HG03565 (cell line): ENCODE measurements around the gene CAPN10.
"Not testable (repeated sequence)": the region's sequence is repeated elsewhere in the genome, so short reads cannot be mapped to it uniquely, and the experiment has no call there.

Experiments
- ATAC-seq: cut with Tn5 transposase; IDR thresholded peaks from one replicate; pipeline ENCODE4 v1.9.1; 2021; ENCODE audit warnings: mild to moderate bottlenecking, moderate library complexity; ENCODE audit not compliant: unreplicated experiment

The CAPN10 gene

DNA sequence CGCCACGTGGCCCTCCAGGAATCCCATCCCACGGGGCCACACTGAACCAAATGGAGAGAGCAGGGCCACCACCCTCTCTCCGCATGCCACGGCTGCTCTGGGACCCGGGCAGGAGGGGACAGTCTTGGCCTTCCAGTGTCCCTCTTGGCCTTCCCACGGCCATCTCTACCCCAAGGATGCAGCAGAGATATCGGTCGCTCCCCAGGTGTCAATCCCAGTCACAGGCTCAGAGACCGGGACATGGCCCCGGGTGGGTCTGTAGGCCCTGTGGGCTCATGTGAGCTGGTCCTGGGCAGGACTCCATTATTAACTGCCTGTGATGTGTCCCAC is 15.3 kb downstream of the CAPN10 start:
- ATAC-seq: no peak

DNA sequence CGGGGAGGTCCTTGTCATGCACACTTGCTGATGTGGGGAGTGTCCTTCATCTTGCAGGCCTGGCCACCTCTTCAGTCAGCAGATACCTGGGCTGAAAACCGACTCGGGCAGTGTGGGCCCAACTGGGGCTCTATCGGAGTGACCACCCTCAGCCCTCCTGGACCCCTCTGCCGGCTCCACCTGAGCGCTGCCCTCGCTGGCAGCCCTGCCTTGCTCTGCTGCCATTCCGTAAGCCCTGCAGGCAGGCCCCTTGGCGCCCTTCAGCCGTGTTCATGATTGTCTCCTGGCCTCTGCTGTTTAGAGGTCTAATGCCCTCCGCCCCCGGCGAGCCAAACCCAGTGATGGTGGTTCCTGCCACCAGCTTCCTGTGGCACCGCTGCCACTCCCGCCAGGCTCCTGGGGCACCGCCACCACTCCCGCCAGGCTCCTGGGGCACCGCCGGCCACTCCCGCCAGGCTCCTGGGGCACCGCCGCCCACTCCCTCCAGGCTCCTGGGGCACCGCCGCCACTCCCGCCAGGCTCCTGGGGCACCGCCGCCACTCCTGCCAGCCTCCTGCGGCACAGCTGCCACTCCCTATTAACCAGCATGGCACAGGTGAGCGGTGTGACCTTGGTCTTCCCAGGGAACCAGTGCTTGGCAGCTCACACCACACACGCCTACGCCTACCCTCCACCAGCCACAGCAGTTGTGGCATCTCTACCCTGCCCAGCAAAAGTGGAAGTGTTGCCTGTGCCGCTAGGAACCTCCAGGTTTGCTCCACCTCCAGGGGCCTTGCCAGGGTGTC is 15.9 kb downstream of the CAPN10 start:
- no peak for ATAC-seq

DNA sequence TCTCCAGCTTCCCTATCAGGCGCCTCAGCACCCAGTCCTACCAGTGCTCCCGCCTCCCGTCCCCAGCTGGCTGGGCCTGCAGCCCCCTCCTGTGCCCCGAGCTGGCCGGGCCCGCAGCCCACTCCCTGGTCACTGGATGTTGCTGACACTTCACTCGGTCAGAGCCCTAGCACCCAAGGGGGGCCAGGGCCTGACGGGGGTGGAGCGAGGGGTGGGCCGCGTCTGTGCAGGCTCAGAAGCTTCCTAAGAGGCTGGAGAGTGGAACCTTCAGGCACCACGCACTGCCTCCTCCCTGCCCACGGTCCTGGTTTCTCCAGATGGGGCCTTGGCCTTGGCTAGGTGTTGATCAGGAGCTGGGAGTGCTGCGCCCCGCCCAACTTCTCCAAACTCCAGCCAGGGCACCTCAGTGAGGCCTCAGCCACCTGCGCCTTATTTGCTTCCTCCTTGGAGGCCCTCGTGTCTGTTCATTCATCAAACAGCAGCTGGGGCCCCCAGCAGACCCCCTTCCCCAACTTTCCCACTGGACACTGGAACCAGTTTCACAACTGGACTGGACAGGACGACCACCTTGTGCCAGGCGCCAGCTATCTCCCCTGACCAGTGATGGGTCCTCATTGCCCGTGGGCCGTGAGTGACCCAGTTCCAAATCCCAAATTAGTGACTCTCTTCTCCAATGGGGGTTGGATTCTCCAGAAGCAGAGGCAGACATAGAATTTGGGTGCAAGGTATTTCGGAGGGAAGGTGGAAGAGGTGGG is 16.7 kb downstream of the CAPN10 start:
- no peak for ATAC-seq

DNA sequence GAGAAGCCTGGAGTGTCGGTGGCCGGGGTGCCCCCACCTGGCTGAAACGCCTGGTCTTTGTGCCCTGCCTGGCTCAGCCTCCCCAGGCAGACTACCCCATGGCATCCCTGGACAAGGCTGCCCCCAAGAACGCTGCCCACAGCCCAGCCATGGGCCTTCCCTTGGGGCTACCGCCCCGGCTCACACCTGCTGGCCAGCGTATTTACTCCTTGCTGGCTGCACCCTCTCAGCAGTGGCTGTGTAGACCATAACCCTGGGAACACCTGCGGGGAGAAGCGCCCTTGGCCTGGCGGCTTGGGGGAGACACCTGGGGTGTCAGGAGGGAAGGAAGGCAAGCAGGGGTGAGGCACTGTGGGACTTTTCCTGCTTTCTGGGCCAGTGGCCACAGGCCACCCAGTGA is 17.3 kb downstream of the CAPN10 start:
- ATAC-seq: no peak

DNA sequence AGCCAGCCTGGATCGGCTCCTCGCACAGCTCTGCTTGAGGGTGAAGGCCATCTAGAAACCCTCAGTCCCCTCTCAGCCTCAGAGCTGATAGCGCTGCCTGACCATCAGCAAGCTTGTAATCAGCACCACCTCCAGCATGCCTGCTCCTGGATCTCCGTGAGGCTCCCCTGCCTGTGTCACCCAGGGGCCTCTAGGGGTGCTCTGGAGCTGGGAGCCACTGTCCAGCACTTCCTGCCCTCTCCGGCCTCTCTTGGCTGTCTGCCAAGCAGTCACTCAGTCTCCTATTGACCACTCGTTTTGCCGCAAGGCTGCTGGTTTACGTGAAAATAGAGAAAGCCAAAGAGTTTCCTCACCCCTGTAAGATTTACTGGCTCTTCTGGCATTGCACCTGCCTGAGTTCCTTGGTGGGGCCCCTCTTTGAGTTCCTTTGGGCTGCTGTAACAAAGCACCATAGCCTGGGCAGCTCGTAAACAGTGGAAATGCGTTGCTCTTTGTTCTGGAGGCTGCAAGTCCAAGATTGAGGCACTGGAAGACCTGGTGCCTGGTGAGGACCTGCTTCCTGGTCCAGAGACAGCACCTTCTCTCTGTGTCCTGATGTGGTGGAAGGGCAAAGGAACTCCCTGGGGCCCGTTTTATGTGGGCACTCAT is 17.9 kb downstream of the CAPN10 start:
- no peak for ATAC-seq

DNA sequence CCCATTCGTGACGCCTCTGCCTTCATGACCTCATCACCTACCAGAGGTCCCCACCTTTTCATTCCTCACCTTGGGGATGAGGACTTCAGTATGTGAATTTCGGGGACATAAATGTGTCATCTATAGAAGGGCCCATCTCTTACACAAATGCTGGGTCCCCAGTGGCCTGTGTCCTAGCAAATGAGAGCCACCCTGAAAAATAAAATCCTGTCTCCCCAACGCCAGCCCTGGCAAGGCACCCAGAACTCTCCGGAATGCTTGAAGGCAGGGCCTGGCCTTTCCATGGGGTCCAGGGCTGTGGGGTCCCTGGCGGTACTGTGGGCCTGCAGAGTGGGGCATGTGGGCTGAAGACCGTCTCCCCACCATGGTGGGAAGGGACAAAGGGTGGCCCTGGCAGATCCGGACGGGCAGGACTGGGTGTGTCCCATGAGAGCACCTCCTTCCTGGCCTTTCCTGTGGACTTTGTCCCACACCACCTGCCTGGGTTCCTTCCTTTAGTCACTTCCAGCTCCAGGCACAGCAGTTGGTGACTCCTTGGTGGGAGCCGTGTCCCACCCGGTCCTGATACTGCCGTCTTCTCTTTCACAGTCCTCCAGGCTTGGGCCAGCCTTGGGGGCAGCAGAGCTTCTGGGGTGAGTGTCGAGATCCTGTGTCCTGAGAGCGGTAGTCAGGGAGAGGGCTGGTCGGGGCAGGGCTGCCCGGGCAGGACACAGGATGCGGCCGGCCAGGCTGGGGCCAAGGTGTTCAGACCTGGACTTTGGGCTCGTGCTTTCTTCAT is 18.6 kb downstream of the CAPN10 start:
- ATAC-seq: no peak

DNA sequence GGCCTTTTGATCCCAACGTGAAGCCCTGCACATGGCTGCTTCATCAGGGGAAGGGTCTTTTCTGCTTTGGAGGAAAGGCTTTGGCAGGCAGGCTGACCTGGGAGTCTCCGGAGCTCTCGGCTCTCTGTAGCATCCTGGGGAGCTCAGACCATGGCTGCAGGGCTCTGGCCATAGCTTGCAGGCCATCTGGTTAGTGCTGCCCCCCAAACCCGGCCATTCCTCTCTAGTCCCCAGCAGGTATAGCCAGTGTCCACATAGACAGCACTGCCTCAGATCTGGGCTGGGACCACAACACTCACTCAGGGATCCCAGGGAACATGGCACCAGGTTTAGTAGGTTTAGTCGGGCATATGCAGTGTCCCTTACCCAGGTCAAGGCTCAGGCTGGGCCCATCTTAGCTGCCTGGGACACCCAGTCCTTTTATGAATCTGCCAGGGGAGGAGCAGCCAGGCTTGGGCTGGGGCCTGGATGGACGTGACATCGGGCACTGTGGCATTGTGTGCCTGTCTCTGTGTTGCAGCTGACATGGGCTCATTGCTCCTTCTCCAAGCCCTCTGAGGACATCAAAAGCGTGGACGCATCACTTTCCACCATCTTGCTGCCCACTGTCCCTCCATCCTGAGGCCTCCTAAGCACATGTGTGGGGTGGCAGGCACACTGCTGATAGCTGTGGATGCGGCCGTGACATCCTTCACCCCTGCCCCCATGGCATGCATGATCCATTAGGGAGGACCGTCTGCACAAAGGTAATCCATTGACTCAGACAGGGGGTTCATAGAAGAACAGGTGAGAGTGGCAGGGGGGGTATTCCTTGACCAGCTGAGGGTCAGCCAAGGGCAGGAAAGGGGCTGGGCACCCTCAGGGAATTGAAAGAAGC is 19.6 kb downstream of the CAPN10 start:
- no peak for ATAC-seq

DNA sequence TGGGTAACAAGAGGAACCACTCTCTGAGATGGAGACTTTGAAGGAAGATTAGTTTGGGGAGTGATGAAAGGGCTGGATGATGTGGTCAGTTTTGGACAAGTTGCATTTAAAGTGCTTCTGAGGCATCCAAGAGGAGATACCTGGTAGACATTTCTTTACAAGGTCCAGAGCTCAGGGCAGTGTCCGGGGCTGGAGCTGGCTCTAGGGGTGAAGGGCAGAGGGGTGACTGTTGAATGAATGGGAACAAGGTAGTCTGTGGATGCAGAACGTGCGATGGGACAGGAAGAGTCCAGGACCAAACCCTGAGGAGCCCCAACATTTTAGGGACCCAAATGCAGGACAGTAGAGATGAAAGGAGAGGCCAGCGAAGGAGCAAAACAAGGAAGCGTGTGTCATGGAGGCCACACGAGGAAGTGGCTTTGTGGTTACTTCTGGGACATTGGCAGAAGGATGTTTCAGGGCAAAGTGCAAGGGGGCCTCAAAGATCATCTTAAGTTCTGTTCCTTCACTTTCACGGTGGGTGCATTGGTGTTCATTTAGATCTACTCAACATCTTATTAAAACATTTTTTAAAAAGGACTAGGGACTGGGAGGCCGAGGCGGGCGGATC is 25.2 kb downstream of the CAPN10 start:
- no peak for ATAC-seq

DNA sequence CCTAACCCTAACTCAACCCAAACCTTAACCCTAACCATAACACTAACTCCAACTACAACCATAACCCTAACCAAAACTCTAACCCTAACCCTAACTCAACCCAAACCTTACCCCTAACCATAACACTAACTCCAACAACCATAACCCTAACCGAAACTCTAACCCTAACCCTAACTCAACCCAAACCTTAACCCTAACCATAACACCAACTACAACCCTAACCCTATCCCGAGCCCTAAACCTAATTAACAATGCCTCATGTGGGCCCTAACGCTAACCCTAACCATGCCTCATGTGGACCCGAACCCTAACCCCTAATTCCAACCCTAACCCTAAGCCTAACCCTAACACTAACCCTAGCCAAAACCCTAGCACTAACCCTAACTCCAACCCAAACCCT is 27.2 kb downstream of the CAPN10 start:
- ATAC-seq: no peak

DNA sequence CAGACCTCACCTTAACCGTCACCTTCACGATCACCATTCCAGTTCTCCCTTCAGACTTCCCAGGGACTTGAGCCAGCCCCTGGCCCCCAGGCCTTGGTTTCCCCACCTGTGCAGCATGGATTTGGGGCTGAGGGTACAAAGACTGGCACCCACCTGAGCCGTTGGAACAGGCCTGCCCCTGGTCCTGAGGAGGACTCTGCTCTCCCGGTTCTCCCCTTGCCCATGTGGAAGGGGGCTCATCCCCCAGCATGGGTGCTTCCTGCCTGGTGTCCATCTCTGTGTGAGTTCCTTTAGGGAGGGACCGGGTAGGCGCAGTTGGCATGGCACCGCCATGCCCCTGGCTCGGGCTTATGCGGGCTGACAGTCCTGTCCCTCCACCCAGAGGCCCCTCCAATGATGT is 27.9 kb downstream of the CAPN10 start:
- ATAC-seq: no peak

DNA sequence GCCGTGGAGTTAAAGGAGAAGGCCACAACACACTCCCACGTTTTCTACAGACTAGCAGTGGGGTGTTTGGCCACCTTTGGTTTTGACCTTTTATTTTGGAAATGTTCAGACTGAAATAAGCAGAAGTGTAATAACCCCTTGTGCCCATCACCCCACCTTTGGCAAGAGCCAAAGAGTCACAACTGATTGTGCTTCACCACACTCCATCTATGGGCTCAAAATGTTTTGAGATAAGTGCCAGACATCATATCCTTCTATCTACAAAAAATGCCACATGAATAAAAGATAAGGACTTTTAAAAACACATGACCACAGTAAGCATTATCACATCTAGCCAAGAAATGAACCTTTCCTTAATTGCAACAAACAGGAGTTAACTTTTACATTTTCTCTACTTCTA is 28.9 kb downstream of the CAPN10 start:
- no peak for ATAC-seq

DNA sequence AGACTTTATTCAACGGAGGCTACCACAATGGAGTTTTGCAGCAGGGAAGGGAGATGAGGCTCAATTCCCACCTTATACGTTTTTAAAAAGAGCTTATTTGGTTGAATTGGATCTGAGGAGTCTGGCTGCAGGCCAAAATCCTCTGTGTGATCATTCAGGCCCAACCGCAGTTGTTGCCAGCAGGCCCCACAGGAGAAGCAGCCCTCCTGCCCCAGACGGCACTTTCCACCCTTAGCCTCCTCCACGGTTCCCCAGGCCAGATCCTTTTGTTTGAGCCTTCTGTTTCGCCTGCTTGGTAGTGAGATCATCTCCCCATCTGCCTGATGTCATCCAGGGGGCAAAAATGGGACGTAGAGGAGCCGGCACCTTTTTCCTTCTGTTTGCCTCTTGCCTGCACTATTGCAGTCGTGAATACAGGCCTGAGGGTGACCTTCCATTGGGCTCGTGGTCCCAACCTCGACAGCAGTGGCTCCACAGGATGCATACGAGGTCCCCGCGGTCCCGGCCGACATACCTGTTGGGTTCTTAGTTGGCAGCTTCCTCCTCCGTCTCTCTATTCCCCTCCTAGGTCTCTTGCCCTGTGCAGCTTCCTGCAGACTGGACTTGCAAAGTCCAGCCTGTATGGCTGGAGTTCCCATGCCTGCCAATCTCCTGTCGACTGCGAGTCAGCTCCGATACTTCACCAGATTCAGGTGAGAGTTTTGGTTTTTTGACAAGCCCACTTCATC is 29.4 kb downstream of the CAPN10 start:
- no peak for ATAC-seq

DNA sequence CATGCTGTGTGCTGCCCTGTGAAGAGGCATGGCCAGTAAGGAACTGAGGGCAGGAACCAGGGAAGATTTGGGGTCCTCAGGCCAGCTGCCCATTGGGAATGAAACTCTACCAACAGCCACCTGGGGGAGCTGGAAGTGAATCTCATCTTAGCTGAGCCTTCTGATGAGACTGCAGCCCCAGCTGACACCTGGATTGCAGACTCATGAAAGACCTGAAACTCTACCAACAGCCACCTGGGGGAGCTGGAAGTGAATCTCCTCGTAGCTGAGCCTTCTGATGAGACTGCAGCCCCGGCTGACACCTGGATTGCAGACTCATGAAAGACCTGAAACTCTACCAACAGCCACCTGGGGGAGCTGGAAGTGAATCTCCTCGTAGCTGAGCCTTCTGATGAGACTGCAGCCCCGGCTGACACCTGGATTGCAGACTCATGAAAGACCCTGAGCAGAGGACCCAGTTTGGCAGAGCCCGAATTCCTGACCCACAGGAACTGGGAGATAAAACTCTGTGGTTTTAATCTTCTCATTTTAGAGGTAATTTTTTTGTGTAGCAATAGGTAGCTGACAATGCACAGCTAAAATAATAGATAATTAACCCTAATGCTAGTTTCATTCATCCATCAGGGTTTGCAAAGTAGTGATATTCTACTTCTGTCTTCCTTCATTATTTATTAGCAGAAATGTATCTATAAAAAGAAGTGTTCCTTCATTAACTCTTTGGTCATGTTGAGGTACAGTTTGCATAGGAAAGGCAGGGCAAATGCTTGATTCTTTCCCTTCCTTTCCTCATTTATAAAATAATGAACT is 30.5 kb downstream of the CAPN10 start:
- not testable (repeated sequence) for ATAC-seq

DNA sequence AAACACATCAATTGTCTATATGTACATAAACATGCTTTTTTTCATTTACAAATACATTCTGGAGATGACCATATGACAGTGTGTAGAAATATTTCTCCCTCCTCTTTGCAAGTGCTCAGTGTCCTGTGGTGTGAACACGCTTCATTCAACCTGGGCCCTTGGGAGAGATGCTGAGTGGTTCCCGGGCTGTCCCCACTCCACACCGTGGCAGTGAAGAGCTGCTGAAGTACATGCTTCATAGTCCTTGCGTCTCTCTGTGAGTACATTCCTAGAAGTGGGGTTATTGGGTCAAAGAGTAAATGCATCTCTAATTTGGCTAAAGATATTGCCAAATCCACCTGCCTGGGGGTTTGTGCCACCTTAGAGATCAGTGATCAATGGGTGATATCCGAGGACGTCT is 32.2 kb downstream of the CAPN10 start:
- ATAC-seq: no peak

DNA sequence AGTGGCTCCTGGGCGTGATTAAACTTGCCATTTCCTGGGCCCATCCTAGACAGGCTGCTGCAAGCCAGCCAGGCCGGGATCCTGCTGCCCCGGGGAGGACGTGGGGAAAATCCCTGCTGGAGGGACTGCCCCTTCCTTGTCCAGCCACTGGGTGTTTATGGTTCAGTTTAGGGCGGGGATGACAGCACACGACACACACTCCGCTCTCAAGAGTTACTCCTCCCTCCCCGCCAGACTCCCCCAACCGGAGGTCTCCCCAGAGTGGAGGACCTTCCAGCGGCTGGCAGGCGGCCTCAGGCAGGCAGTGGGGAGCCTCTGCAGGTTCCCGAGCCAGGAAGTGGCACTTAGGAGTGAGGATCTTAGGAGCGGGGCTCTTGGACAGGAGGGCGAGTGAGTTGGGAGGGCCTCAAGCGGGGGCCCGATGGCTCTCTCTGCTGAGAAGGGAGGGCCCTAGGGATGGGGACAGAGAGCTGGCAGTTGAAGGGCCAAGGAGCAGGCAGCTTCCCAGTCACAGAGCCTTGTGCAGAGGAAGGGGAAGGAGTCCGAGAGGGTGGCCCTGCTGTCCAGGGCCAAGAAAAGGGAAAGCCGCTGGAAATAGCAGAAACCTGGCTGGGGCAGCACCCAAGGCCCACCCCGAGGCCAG is 33.1 kb downstream of the CAPN10 start:
- no peak for ATAC-seq

DNA sequence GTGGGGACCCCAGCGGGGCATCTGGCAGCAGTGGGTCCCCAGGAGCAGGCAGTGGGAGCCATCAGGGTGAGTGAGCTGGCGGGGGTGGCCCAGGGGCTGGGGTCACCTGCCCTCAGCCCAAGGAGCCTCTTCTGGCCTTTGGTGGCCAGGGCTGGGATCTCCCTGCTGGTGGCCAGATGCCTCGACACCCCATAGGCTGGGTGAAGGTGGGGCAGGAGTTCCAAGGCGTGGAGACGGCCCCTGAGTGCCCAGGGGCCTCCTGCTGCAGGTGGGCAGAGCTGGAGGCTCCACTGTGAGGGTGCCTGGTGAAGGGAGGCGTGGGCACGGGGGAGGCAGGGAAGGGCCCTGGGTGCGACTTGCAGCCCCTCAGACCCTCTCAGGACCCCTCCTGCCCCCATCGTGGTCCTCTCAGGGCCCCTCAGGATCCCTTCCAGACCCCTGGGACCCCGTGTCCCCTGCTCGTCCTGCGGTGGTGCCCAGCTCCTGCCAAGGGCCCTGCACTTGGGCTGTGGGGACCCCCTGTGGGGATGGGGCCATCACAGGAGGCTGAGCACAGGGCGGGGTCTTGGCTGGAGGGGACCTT is 33.7 kb downstream of the CAPN10 start:
- no peak for ATAC-seq

DNA sequence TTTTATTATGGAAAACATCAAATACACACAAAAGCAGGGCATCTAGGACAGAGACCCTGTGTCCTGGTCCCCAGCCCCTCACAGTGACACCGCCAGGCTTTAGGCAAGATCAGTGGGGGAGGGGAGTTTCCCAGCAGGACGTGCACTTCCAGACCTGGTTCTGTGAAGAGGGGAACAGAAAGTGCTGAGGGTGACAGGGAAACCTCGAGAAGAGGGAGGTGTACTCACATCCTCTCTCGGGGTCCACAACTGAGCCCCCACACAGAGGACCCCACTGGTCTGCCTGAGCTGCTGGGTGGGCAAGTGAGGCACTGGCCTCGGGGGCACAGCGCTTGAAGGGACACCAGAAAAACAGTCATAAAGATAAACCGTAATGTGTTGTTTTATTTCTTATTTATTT is 34.3 kb downstream of the CAPN10 start:
- no peak for ATAC-seq

DNA sequence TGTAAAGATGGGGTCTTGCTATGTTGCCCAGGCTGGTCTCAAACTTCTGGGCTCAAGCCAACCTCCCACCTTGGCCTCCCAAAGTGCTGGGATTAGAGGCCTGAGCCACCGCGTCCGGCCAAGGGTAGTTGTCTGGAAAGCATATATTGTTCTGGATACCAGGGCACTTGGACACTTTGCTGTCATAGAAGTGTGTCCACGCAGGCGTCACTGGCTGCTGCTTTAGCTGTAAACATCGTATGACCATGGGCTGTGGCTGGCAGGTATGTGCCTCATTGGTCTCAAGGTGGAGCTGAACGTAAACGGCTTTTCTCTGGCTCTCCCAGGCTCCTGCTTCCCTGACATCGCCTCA is 35.5 kb downstream of the CAPN10 start:
- no peak for ATAC-seq
